Activated T-cell treated with anti-CD3 and anti-CD28 coated beads, Interleukin-2, amount 50 U/mL, for 4 hours (primary cell): ENCODE data around the gene RBM43. TPM values are rescaled to one million over a fixed set of nuclear protein-coding genes. Genes with fewer than 3 reads are reported as not detected.
"Not testable (repeated sequence)": the region's sequence is repeated elsewhere in the genome, so short reads cannot be mapped to it uniquely, and the experiment has no call there.

Source experiments
- ATAC-seq, 2 donors: fragments of 200-7000 bp; cut with Tn5 transposase; one replicate each; pipeline ENCODE4 v1.10.0; 2021
- DNase-seq: peaks from one replicate; pipeline ENCODE4 v3.0.0-alpha.2; 2020
- H3K27me3 Mint-ChIP-seq: one replicate; pipeline ENCODE4 v1.8.0; 2021; ENCODE audit warnings: low read depth, mixed read lengths
- H3K36me3 Mint-ChIP-seq: one replicate; pipeline ENCODE4 v1.8.0; 2022; ENCODE audit warnings: mixed read lengths; ENCODE audit not compliant: insufficient read depth
- H3K4me1 Mint-ChIP-seq: one replicate; pipeline ENCODE4 v1.8.0; 2021; ENCODE audit warnings: low read depth, mixed read lengths
- H3K4me3 Mint-ChIP-seq: one replicate; pipeline ENCODE4 v1.8.0; 2021; ENCODE audit warnings: mild to moderate bottlenecking, moderate library complexity, mixed read lengths
- H3K9me3 Mint-ChIP-seq: one replicate; pipeline ENCODE4 v1.8.0; 2021; ENCODE audit warnings: mixed read lengths
- total RNA-seq, 3 donors: library from RNA; stranded (reverse); gene quantifications; one replicate each; pipeline ENCODE4 v1.2.1, GENCODE V29; 2021

The RBM43 gene
- total RNA-seq, 3 donors from 2014 or later = 0.73 to 1.4 (median 0.76) TPM

DNA sequence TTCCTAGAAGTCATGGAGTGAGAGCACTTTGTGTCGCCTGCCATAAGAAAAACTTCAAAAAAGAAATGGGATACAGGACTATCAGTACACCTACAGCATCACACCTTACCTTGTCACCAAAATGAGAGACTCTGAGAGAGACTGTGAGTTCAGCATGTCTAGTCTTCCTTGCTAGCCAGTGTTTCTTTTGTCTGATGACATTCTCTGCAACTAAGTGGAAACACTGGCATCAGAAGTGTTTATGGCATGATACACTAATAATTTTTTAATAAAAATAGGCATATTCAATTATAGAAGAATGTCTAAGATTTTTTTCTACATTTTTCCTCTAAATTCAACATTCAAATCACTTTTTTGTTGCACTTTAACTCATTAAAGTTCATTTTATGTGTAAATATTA is 9.0 kb downstream of the RBM43 start:
- peaks cover 11% of the 10 kb centered on the region for H3K4me1 Mint-ChIP-seq
- ATAC-seq = no peak
- H3K4me3 Mint-ChIP-seq = no peak overlapping the region
- H3K36me3 Mint-ChIP-seq = peaks cover 56% of the 10 kb centered on the region
- H3K9me3 Mint-ChIP-seq = peaks cover 16% of the 10 kb centered on the region
- H3K27me3 Mint-ChIP-seq = no peaks in the 10 kb centered on the region
- no peak for DNase-seq

DNA sequence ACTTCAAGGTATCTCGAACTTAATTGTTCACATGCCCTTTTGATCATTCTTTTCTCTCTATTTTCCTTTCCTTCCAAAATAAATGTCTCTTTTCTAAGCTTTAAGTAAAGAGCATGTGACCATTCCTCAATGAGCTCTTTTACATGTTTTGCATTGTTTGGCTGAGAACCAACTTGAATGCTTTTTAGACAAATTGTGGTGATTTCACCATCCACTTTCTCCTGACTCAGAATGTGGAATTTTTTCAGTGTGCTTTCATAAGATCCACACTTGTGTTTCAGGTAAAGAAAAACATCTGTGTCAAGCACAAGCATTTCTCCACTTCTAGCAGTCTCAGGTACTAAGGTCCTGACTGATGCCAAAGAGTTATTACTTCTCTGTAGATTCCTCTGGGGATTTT is 10.7 kb downstream of the RBM43 start:
- no peak overlapping the region for H3K4me3 Mint-ChIP-seq
- peaks cover 8% of the 10 kb centered on the region for H3K4me1 Mint-ChIP-seq
- no peaks in the 10 kb centered on the region for H3K27me3 Mint-ChIP-seq
- DNase-seq = no peak
- H3K9me3 Mint-ChIP-seq = peaks cover 16% of the 10 kb centered on the region
- H3K36me3 Mint-ChIP-seq = peaks cover 54% of the 10 kb centered on the region
- ATAC-seq = no peak

DNA sequence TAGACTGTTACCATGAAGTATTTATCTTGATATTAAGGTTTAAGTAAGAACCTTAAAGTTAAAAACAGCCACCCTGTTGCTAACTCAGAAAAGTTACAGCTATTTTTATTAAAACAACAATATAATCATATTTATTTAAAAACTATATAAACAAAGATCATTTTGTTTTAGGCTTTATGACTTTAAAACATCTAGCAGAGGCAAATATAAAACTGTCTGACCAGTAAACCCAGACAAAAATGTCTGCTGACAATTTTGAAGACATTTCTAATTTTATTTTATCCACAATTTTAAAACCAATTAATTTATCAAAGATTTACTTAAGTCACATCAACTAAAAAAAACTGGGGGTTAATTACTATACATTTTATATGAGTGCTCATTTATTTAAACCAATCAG is 14.2 kb downstream of the RBM43 start:
- Mint-ChIP-seq H3K9me3 (peaks cover 25% of the 10 kb centered on the region), H3K4me3 (no peak overlapping the region), H3K36me3 (peaks cover 47% of the 10 kb centered on the region), H3K27me3 (no peaks in the 10 kb centered on the region), H3K4me1 (no peaks in the 10 kb centered on the region)
- no peak for ATAC-seq
- no peak for DNase-seq

DNA sequence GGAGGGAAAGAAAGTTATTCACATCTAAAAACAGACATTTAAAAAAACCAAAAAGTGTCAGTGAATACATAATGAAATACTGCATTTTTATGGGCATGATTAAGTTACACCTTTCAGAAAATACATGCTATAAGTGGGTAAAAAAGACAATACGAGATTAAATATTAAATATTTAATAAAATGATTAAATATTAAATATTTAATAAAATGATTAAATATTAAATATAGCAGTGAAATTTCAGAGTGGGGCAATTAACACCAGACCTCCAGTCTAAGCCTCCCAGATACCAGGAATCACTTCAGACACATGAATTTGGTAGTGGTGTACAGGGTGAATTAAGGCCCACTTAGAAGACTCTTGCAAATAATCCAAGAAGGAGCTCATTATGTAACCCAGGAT is 15.5 kb downstream of the RBM43 start:
- Mint-ChIP-seq H3K9me3 (peaks cover 25% of the 10 kb centered on the region), H3K36me3 (peaks cover 37% of the 10 kb centered on the region), H3K4me1 (no peaks in the 10 kb centered on the region), H3K27me3 (no peaks in the 10 kb centered on the region), H3K4me3 (no peak overlapping the region)
- no peak for ATAC-seq
- no peak for DNase-seq

DNA sequence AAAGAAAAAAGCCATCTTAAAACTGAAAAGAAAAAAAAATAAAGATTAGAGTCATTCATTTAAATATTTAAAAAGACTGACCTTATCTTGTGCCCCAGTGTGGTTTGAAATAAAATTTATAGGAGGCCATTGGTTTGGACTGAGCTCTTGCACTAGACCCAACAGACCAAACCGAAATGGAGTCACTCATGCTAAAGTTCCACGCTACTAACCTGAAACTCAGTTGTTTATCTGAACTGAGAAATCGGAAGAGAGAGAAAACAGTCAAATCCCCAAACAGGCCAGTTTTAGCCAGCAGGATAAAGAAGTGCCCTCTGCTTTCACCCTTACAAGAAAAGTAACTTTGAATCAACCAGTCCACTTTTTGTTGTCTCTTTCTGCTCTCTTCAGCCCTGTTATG is 18.2 kb downstream of the RBM43 start:
- DNase-seq (no peak), ATAC-seq (no peak)
- no peak overlapping the region for H3K4me3 Mint-ChIP-seq
- peaks cover 14% of the 10 kb centered on the region for H3K36me3 Mint-ChIP-seq
- no peaks in the 10 kb centered on the region for H3K4me1 Mint-ChIP-seq
- H3K9me3 Mint-ChIP-seq = peaks cover 15% of the 10 kb centered on the region
- peaks cover 2% of the 10 kb centered on the region for H3K27me3 Mint-ChIP-seq

DNA sequence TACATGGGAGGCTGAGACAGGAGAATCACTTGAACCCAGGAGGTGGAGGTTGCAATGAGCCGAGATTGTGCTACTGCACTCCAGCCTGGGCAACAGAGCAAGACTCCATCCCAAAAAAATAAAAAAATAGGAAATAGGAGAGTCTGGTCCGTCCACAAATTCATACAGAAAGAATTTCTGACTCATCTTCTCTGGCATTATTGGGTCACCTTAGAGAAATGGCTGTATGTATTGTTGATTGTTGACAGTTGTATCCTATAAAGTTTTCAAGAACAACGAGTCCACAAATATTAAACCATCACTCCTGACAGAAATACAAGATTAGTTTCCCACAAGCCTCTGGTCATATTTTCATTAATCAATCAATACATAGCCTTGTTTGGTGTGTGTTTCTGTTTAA is 20.4 kb downstream of the RBM43 start:
- Mint-ChIP-seq H3K4me3 (no peak overlapping the region), H3K27me3 (peaks cover 2% of the 10 kb centered on the region), H3K36me3 (peaks cover 8% of the 10 kb centered on the region), H3K4me1 (no peaks in the 10 kb centered on the region), H3K9me3 (peaks cover 9% of the 10 kb centered on the region)
- no peak for ATAC-seq
- no peak for DNase-seq

DNA sequence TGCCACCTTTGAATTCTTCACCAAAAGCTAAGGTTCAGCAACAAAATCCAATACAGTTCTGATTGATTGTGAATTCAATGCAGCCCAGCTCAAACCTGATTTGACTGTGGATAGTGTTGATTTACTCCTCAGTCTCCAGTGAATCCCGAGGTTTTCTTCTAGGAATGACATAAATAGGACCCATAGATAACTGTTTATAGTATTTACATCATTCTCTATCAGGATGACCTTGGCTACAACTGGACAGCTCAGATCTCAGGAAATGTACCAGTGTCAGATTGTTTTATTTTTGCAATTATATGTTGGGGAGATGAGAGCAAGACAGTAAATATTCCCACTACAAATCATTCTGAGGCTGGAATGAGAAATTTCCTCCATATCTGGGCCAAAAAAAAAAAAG is 21.2 kb downstream of the RBM43 start:
- H3K9me3 Mint-ChIP-seq = peaks cover 3% of the 10 kb centered on the region
- peaks cover 2% of the 10 kb centered on the region for H3K27me3 Mint-ChIP-seq
- H3K4me3 Mint-ChIP-seq = no peak overlapping the region
- peaks cover 2% of the 10 kb centered on the region for H3K36me3 Mint-ChIP-seq
- no peaks in the 10 kb centered on the region for H3K4me1 Mint-ChIP-seq
- no peak for ATAC-seq
- no peak for DNase-seq

DNA sequence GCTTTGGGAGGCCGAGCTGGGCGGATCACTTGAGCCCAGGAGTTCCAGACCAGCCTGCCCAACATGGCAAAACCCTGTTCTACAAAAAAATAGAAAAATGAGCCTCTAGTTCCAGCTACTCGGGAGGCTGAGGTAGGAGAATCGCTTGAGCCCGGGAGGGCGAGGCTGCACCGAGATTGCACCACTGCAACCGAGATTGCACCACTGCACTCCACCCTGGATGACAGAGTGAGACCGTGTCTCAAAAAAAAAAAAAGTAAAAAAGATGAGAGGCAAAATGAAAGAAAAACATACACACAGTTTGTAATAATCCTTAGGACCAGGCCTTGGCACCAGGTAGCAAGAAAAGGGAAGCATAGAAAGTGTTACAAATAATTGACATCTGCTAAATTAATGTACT is 22.0 kb downstream of the RBM43 start:
- H3K27me3 Mint-ChIP-seq = peaks cover 2% of the 10 kb centered on the region
- H3K4me3 Mint-ChIP-seq = no peak overlapping the region
- H3K36me3 Mint-ChIP-seq = no peaks in the 10 kb centered on the region
- DNase-seq (no peak), ATAC-seq (no peak)
- no peaks in the 10 kb centered on the region for H3K4me1 Mint-ChIP-seq
- no peaks in the 10 kb centered on the region for H3K9me3 Mint-ChIP-seq

DNA sequence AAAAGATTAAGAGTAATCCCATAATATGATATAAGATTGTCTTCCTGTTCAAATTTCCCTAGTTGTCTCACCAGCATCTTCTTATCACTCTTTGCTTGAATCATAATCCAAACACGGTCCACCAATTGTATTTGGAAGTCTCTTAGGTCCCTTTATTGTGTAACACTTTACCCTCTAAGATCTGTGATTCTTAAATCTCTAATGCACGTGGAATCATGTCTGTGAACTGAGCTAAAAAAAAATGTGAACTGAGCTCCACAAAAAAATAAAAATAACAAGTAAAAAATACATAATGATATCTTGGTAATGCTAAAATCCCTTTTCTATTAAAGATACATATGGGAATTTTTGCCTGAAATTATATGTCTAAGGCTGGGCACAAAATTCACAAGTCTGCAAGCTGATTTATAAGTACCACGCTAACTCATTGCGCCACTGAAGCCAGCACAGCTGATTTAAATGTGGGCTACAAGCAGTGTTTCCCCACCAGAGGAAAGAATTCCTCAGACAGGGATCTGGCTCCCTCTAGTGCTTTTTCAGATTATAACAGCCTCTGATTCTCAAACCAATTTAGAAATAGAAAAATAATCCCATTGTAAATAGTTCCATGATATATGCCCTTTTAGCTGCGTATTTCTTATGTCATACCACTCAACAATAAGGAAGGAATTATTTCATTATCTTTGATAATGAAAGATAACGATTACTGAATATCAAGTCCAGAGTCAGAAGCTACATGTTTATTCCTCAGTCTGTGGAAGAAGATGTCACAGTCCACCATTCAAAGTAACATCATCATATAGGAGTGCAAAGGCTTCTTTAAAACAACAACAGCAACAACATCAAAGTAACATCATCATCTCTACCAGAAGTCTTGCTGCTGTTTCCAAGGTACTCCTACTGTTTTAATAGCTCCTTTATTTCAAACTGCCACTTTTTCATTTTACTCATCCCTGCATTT is 22.9 kb downstream of the RBM43 start:
- DNase-seq (no peak), ATAC-seq (peak; percentile 67 to 73)
- H3K4me1 Mint-ChIP-seq = no peaks in the 10 kb centered on the region
- no peaks in the 10 kb centered on the region for H3K36me3 Mint-ChIP-seq
- H3K27me3 Mint-ChIP-seq = peaks cover 2% of the 10 kb centered on the region
- H3K4me3 Mint-ChIP-seq = no peak overlapping the region
- H3K9me3 Mint-ChIP-seq = no peaks in the 10 kb centered on the region

DNA sequence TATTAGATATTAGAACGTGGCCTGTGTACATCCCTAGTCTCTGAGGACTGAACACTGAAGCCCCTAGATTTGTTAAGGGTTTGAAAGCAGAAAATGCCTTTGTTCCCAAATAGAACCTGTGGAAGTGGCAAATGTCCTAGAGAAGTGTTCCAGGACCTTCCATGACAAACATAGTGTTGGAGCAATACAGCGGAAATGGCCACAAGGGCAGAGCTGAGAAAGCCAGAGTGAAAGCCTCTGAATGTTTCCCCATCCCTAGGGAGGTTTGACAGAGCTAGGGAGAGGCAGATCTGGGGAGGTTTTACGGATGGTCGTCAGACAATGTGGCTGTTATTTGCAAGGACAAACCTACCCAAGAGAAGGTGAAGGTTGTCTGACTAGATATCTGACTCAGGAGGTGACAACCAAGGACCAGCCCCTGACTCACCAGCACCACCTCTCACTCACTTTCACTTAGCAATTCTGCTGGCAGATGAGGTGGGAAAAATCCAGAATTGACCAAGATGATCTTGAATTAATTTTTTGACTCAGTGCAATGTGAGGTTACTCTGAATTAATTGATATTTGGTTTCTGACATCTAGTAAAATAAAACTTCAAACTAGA is 24.1 kb downstream of the RBM43 start:
- peaks cover 2% of the 10 kb centered on the region for H3K27me3 Mint-ChIP-seq
- peak; percentile 77 to 84 for ATAC-seq
- H3K9me3 Mint-ChIP-seq = no peaks in the 10 kb centered on the region
- no peak for DNase-seq
- no peaks in the 10 kb centered on the region for H3K4me1 Mint-ChIP-seq
- no peaks in the 10 kb centered on the region for H3K36me3 Mint-ChIP-seq
- H3K4me3 Mint-ChIP-seq = no peak overlapping the region

DNA sequence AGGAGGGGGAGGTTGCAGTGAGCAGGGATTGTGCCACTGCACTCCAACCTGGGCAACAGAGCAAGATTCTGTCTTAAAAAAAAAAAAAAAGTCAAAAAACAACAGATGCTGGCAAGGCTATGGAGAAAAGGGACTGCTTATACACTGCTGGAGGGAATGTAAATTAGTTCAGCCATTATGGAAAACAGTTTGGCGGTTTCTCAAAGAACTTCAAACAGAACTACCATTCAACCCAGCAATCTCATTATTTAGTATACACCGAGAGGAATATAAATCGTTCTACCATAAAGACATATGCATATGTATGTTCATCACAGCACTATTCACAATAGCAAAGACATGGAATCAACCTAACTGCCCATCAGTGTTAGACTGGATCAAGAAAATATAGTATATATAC is 27.9 kb downstream of the RBM43 start:
- not testable (repeated sequence) for ATAC-seq, H3K9me3 Mint-ChIP-seq, H3K4me1 Mint-ChIP-seq, H3K4me3 Mint-ChIP-seq, H3K27me3 Mint-ChIP-seq, DNase-seq, H3K36me3 Mint-ChIP-seq

DNA sequence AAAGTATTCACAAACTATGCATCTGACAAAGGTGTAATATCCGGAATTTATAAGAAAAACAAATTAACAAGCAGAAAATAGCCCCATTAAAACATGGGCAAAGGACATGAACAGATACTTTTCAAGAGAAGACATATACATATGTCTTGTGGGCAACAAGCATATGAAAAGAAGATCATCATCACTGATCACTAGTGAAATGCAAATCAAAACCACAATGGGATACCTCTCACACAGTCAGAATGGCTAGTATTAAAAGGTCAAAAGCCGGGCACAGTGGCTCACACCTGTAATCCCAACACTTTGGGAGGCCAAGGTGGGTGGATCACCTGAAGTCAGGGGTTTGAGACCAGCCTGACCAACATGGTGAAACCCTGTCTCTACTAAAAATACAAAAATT is 28.4 kb downstream of the RBM43 start:
- ATAC-seq, DNase-seq, H3K4me3 Mint-ChIP-seq, H3K27me3 Mint-ChIP-seq, H3K9me3 Mint-ChIP-seq, H3K4me1 Mint-ChIP-seq, H3K36me3 Mint-ChIP-seq: not testable (repeated sequence)

DNA sequence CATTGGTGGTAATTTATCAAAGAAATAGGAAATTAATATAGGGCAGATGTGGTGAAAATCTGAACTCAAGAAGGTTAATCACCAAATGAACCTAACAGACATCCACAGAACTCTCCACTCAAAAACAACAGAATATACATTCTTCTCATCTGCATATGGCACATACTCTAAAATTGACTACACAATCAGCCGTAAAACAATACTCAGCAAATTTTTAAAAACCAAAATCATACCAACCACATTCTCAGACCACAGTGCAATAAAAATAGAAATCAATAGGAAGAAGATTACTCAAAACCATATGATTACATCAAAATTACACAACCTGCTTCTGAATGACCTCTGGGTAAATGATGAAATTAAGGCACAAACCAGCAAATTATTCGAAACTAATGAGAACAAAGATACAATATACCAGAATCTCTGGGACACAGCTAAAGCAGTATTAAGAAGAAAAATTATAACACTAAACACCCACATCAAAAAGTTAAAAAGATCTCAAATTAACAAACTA is 31.0 kb downstream of the RBM43 start:
- H3K9me3 Mint-ChIP-seq = no peaks in the 10 kb centered on the region
- H3K27me3 Mint-ChIP-seq = peaks cover 7% of the 10 kb centered on the region
- DNase-seq (no peak), ATAC-seq (no peak)
- H3K4me1 Mint-ChIP-seq = no peaks in the 10 kb centered on the region
- H3K4me3 Mint-ChIP-seq = no peak overlapping the region
- H3K36me3 Mint-ChIP-seq = no peaks in the 10 kb centered on the region

DNA sequence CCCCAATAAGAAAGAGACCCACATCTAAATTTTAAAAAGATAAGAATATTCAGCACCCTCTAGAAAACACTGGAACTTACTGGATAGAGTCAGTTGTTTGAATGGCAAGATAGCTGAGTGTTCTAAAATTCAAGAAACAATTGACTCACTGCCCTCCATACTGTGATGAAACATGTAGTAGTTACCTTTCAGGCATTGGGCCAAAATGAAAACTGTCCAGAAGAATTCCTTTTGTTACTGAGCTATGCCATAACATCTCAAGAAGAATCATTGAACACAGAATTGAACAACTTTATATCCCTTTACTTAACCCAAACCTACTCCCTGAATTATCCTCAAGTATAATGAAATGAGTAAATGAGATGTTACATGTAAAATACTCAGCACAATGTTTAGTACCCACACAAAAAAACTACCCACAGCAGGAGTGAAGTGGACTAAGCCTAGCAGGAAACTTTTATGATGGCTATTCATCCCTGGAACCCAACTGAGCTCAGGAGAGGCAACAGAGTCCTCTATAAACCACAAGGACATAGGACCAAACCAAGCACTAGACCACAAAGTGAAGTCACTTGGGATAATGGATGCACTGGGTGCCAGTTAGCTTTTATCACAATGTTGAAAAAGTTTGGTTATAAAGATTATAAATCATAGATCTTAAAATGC is 32.7 kb downstream of the RBM43 start:
- H3K36me3 Mint-ChIP-seq = no peaks in the 10 kb centered on the region
- H3K9me3 Mint-ChIP-seq = no peaks in the 10 kb centered on the region
- H3K4me3 Mint-ChIP-seq = no peak overlapping the region
- ATAC-seq = no peak
- H3K4me1 Mint-ChIP-seq = no peaks in the 10 kb centered on the region
- no peak for DNase-seq
- peaks cover 13% of the 10 kb centered on the region for H3K27me3 Mint-ChIP-seq
